H1 (cell line): ENCODE measurements around the gene NPR2.

Experiments
- EZH2 ChIP-seq: fragments of 200-600 bp; sonication (generic); IDR thresholded peaks from 2 replicates; pipeline ENCODE4 v1.7.1; 2012; ENCODE audit warnings: low read depth, mild to moderate bottlenecking, moderate library complexity, low read length, inconsistent platforms; ENCODE audit not compliant: severe bottlenecking
- HDAC2 ChIP-seq, 2 experiments: fragments of 300-600 bp in 1 of 2; sonication (generic) in 1 of 2; IDR thresholded peaks; 2 replicates each; pipeline ENCODE4 v1.6.1; 2011 to 2012; ENCODE audit warnings: low read depth in 2 of 2, low read length in 2 of 2, mild to moderate bottlenecking in 2 of 2, moderate library complexity in 2 of 2, borderline replicate concordance in 1 of 2, inconsistent platforms in 1 of 2
- KDM5A ChIP-seq: fragments of 200-600 bp; IDR thresholded peaks from 2 replicates; pipeline ENCODE4 v1.7.1; 2012; ENCODE audit warnings: mild to moderate bottlenecking, low read length, inconsistent platforms, mixed read lengths
- POLR2AphosphoS5 ChIP-seq: IDR thresholded peaks from 2 replicates; pipeline ENCODE4 v1.6.1; 2011; ENCODE audit warnings: low read depth, low read length

DNA sequence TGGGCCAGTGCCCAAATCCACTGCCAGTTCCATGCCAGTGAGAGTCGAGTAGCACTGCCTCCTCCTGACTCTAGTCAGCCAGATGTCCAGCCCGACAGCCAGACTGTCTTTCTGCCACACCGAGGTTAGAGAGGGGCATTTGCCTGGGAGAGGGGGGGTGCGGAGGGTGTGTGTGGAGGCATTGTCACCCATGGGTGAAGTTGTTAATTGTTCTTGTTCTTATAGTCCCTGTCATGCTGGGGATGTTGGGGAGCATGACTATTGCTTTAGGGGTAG, 41.2 kb upstream of the NPR2 start:
- TF ChIP-seq POLR2AphosphoS5 (no peak), EZH2 (no peak), HDAC2 (IDR thresholded peaks at IDR 0.05; ENCODE audit: borderline replicate concordance in 1 of 2, low read depth in 2 of 2, low read length in 2 of 2) (no peak), KDM5A (no peak)
